GM12892 (cell line): ENCODE results near the gene XKR8.

Experiments
- POLR2A ChIP-seq: IDR thresholded peaks from 2 replicates; pipeline ENCODE4 v1.6.1; 2011; ENCODE audit warnings: low read depth, low read length, control low read depth
- POLR2AphosphoS5 ChIP-seq: IDR thresholded peaks from 2 replicates; pipeline ENCODE4 v1.6.1; 2011; ENCODE audit warnings: low read depth, low read length, control low read depth

GRCh38 chr1:27922272-27922671 lies 37.5 kb upstream of the XKR8 start:
- TF ChIP-seq POLR2AphosphoS5 (no peak), POLR2A (no peak)
